GM18907 (cell line): ENCODE data around the gene PFDN6.
A peak's percentile ranks its signal among the peaks of the same experiment; 100 is the strongest.
"Not testable (repeated sequence)": the region's sequence is repeated elsewhere in the genome, so short reads cannot be mapped to it uniquely, and the experiment has no call there.

Experiments
- ATAC-seq: cut with Tn5 transposase; IDR thresholded peaks from one replicate; pipeline ENCODE4 v1.9.1; 2021; ENCODE audit warnings: mild to moderate bottlenecking, moderate library complexity; ENCODE audit not compliant: unreplicated experiment

Gene PFDN6

GRCh38 chr6:33273129-33273923 is 16.1 kb upstream of the PFDN6 start:
- ATAC-seq: no peak

- ATAC-seq: no peak
Observed at GRCh38 chr6:33273924-33274902, 15.2 kb upstream of the PFDN6 start.

GRCh38 chr6:33275795-33276580 is 13.4 kb upstream of the PFDN6 start:
- ATAC-seq: not testable (repeated sequence)

DNA sequence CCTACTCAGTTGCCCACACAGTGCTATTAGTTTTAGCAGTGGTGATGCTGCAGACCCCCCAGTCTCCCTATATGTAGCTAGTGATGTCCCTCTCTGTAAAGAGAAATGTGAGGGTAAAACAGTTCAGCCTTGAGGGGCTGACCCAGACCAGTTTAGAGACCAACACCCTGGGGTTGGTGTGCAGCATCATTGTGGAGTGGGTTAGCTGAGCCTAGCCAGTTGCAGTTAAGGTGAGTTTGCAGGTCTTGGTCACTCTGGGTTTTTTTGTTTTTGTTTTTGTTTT is 12.9 kb upstream of the PFDN6 start:
- ATAC-seq: no peak

DNA sequence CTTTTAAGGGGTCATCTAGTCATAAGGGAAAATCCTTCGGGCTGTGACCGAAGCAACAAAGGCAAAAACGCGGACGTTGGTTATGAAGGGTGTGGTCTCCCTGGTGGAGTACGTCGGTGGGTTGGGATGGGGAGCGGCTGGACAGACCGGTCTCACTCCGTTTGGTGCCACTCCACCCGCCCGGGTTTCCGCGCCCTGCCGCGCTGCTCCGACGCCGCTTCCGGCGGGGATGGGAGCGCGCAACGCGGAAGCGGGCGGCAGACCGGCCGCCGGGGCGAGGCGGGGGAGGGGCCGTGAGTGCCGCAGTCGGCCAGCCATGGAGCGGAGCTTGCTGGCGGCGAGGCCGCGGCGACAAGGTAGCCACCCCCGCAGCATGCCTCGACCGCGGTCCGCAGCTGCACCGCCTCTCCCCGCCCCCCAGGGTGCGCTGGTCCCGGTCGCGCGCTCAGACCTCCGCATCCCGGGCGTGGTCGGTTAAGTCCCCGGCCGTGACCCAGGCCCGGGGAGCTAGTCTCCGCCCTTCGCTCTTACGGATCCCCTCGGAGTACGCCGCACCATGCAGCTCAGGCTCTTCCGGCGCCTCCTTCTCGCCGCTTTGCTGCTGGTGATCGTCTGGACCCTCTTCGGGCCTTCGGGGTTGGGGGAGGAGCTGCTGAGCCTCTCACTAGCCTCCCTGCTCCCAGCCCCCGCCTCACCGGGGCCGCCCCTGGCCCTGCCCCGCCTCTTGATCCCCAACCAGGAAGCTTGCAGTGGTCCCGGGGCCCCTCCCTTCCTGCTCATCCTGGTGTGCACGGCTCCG is 12.3 kb upstream of the PFDN6 start, which contains the start of gene B3GALT4:
B3GALT4 (plus strand) TSS at position 260 of the 799 bp plus-strand sequence; CDS start at position 557, 297 bp downstream.
- ATAC-seq: peak; percentile 49

DNA sequence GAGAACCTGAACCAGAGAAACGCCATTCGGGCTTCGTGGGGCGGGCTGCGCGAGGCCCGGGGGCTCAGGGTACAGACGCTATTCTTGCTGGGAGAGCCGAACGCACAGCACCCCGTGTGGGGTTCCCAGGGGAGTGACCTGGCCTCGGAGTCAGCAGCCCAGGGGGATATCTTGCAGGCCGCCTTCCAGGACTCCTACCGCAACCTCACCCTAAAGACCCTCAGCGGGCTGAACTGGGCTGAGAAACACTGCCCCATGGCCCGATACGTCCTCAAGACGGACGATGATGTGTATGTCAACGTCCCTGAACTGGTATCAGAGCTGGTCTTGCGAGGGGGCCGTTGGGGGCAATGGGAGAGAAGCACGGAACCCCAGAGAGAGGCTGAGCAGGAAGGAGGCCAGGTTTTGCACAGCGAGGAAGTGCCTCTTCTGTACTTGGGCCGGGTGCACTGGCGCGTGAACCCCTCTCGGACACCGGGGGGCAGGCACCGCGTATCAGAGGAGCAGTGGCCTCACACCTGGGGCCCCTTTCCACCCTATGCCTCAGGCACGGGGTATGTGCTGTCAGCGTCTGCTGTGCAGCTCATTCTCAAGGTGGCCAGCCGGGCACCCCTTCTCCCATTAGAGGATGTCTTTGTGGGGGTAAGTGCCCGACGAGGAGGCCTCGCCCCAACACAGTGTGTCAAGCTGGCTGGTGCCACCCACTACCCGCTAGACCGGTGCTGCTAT is 11.6 kb upstream of the PFDN6 start:
- no peak for ATAC-seq

- no peak for ATAC-seq
Observed at GRCh38 chr6:33278392-33278741, 11.0 kb upstream of the PFDN6 start.

DNA sequence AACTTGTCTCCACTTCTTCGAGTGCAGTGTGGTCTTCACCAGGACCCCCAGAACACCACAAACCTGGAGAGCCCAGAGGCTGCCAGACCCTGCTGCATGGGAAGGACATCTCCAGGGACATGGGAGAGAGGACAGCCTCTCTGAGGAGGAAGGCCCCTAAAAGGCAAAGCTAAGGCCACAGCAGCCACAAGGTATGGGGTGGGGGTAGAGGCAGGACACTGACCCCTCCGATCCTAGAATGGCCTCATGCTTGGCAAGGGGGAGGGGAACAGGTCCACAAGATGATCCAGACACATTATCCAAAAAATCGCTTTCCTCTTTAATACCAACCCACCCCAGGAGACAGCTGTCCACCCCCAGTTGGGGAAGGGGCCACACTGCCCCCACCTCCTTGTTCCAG is 10.6 kb upstream of the PFDN6 start:
- no peak for ATAC-seq

GRCh38 chr6:33279257-33279695 is 10.1 kb upstream of the PFDN6 start:
- ATAC-seq: no peak

GRCh38 chr6:33279971-33280511 is 9.4 kb upstream of the PFDN6 start:
- no peak for ATAC-seq

GRCh38 chr6:33280539-33280938 is 8.9 kb upstream of the PFDN6 start:
- ATAC-seq: no peak

GRCh38 chr6:33285214-33285613 is 4.2 kb upstream of the PFDN6 start:
- not testable (repeated sequence) for ATAC-seq

GRCh38 chr6:33286946-33287914 is 2.2 kb upstream of the PFDN6 start:
- ATAC-seq: no peak

DNA sequence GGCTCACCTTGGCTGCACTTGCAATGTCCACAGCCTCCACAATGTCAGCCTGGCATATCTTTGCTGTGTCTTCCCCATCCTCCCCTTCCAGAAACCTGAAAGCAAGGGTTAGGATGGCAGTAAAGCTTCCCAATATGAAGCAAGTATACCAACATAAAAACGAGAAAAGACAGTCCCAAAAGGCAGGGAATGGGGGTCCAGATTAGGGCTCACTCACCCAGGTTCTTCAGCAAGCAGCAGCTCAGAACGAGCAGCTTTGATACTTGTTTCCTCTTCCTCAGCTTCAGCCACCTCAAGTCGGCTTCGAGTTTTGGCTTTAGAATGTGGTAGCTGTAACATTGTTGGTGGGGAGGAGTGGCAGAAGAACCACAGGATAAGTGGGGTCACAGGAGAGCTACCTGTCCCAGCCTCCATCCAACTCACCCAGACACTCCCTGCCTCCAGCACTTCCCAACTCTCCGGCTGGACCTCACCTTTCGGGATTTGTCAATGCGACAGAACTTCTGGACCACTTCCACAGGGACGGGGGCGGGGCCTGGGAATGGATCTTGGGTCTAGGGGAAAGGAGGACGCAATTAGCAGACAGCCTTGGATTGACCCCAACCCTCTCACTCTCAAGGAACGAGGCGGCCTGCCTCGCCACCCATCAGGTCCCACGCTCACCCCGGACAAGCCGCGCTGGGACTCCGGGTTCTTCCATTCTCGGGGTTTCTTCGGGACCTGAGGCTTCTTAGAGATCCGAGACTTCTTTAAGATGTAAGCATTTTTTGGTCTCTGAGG is 1.1 kb upstream of the PFDN6 start:
- ATAC-seq: peak; percentile 5

GRCh38 chr6:33289784-33290315 is 449 bp downstream of the PFDN6 start:
- peak; percentile 4 for ATAC-seq

GRCh38 chr6:33290459-33290858 is 1.1 kb downstream of the PFDN6 start:
- ATAC-seq: no peak

DNA sequence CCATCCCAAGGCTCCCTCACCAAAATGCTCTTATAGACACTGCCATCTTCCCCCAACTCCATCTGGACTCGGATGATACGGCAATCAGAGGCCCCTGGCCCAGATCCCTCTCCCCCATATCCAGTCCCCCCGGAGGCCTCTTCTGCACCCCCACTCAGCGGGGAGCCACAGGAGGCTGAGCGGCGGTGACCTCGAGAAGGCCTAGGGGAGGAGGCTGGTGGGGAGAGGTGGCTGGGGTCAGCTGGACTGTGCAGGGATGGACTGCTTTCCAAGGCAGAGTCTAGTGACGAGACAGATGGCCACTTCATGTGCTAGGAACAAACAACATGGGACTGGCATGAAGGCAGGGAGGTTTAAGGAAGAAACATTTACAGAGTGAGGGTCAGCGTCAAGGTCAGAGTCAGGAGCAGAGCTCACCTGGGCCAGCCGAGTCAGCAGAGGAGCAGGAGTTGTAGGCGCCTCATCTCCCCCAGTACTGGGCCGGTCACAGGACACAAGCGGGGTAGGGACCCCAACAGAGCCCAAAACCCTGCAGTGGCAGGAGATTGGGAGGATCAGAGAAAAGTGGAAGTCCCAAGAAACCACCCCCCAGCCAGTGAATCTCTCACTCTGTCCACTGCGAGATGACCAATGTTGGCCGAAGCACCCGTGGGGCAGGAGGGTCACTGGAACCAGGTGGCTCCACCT is 3.7 kb downstream of the PFDN6 start:
- no peak for ATAC-seq
